G401 (cell line): ENCODE results near the gene PCDHGC3. TPM values are rescaled to one million over a fixed set of nuclear protein-coding genes. Genes with fewer than 3 reads are reported as not detected.

Source experiments
- DNase-seq: peaks from one replicate; pipeline ENCODE4 v3.0.0-alpha.2; 2015; ENCODE audit warnings: low spot score
- in situ Hi-C: cut with HindIII; loops from 2 replicates; pipeline ENCODE4 v1.10.0; 2016; ENCODE audit warnings: low sequenced_read_pairs, mixed read lengths
- total RNA-seq: library from RNA; depleted of rRNA; stranded (reverse); fragments of >200 nt; shearing (Covaris generic); gene quantifications from 2 replicates; pipeline ENCODE4 v1.2.3, GENCODE V29; 2014

PCDHGC3 gene
- total RNA-seq, 1 experiment from 2014 or later = 1.0 TPM

DNA sequence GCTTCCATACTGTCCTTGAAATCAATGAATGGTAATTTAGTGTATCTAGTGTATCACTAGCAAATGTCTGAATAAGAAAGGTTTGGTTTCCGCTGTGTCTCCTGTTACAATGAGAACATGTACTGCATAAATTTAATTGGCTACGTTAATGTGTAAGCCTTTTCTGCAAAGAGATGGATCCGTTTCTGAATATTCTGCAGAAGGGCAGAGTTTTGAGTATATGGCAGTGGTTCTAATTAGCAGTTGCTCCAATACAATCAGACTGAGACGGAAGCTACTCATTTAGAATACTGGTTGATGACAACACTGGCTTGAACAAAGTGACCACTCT lies 8.5 kb downstream of the PCDHGC3 start:
- in situ Hi-C loops = no loop called here
- DNase-seq = no peak

DNA sequence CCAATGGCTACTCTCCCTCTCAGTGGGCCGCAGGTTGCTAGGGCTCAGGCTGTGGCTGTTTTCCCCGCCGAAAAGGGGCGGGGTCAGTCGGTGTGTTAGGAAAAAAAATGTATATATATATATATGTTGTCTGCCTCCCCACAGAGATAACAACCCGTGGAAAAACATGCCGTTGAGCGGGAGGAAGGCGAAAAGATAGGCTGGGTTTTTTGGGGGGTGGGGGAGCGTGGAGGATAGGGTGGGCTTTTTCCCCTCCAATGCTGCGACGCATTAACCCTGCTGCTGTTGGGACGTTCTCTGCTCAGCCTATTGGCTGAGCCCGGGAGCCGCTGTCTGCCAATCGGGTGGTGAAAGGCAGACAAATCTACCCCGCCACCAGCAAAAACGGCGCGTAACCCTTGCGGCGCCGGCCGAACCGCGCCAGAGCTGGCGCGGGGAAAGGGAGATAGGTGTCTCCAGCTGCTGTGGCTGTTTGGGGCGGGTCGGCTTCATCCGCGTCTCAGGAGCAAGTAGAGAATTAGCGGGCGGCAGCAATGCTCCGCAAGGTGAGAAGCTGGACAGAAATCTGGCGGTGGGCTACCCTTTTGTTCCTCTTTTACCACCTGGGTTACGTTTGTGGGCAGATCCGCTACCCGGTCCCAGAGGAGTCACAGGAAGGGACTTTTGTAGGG lies 9.0 kb downstream of the PCDHGC3 start, which contains the start of gene PCDHGC4:
Gene PCDHGC4 (plus strand): TSS at position 390 of the 671 bp plus-strand sequence. CDS start 144 bp downstream, at position 534.
- DNase-seq = peak; percentile 88
- in situ Hi-C loops = no loop called here

DNA sequence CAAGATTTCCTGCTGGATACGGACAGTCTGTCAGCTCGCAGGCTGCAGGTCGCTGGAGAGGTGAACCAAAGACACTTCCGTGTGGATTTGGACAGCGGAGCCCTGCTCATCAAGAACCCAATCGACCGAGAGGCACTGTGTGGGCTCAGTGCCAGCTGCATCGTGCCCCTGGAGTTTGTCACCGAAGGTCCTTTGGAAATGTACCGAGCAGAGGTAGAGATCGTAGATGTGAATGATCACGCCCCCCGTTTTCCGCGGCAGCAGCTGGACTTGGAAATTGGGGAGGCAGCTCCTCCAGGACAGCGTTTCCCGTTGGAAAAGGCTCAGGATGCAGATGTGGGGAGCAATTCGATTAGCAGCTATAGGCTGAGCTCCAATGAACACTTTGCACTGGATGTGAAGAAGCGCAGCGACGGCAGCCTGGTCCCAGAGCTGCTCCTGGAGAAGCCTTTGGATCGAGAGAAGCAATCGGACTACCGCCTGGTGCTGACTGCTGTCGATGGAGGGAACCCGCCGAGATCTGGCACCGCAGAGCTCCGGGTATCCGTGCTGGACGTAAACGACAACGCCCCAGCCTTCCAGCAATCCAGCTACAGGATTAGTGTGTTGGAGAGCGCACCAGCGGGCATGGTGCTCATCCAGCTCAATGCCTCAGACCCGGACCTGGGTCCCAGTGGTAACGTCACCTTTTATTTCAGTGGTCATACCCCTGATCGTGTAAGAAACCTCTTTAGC lies 9.7 kb downstream of the PCDHGC3 start:
- in situ Hi-C loops = no loop called here
- no peak for DNase-seq

DNA sequence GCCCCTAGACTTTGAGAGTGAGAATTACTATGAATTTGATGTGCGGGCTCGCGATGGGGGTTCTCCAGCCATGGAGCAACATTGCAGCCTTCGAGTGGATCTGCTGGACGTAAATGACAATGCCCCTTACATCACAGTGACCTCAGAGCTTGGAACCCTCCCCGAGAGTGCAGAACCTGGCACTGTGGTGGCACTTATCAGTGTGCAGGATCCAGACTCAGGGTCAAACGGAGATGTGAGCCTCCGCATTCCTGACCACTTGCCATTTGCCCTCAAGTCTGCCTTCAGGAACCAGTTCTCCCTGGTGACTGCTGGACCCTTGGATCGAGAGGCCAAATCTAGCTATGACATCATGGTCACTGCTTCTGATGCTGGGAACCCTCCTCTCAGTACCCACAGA lies 10.3 kb downstream of the PCDHGC3 start:
- in situ Hi-C loops = no loop called here
- no peak for DNase-seq

DNA sequence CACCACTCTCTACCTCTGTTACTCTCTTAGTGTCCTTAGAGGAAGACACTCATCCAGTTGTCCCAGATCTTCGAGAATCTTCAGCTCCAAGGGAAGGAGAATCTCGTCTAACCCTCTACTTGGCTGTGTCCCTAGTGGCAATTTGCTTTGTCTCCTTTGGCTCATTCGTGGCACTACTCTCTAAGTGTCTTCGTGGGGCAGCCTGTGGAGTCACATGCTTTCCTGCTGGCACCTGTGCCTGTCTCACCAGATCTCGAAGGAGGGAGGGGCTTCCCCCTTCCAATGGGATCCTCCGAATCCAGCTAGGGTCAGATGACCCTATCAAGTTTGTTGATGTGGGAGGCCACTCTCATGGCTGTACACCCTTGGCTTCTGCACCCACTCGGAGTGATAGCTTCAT lies 11.4 kb downstream of the PCDHGC3 start:
- DNase-seq = no peak
- in situ Hi-C loops = no loop called here

DNA sequence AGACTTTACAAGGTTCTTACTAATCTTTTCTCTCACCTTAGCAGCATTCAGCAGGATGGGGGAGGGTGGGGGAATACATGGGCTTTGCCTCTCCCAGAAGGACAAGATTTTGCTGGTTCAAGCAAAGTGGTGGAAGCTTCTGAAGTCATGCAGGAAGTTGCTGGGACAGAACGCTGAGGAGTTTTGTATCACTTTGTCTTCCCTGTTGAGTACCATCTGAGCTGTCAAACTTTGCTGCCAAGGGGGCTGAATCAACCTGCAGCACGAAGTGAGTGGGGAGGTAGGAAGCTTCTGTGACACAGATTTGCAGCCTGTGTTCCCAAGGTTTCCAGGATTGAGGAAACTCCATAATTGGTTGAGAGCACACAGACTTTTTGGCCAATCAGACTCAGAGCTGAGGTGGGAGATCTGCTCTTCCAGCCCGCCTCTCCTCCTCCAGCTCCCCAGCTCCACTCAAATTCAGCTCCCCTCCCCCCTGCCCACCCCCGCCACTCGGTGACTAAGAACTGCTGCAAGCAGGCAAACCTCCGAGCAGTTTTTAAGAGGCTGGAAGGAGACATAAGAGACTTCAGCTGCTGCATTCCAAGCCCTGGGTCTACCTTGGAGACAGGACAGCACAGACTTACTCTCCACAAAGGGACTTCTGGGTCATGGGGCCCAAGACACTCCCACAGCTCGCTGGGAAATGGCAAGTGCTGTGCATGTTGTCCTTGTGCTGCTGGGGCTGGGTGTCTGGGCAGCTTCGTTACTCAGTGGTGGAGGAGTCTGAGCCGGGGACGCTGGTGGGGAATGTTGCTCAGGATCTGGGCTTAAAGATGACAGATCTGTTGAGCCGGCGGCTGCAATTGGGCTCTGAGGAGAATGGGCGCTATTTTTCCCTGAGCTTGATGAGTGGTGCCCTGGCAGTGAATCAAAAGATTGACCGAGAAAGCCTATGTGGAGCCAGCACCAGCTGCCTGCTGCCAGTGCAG lies 13.1 kb downstream of the PCDHGC3 start, which contains the start of gene PCDHGC5:
Gene PCDHGC5 (plus strand): TSS at position 491 of the 971 bp plus-strand sequence. CDS start 160 bp downstream, at position 651.
- DNase-seq = peak; percentile 75
- in situ Hi-C loops = no loop called here

DNA sequence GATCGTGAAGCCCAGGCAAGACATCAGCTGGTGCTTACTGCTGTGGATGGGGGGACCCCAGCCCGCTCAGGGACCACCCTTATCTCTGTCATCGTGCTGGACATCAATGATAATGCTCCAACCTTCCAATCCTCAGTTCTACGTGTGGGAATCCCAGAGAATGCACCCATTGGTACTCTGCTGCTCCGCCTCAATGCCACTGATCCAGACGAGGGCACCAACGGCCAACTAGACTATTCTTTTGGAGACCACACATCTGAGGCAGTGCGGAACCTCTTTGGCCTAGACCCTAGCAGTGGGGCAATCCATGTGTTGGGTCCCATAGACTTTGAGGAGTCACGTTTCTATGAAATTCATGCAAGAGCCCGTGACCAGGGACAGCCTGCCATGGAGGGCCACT lies 14.1 kb downstream of the PCDHGC3 start:
- no peak for DNase-seq
- in situ Hi-C loops = no loop called here

DNA sequence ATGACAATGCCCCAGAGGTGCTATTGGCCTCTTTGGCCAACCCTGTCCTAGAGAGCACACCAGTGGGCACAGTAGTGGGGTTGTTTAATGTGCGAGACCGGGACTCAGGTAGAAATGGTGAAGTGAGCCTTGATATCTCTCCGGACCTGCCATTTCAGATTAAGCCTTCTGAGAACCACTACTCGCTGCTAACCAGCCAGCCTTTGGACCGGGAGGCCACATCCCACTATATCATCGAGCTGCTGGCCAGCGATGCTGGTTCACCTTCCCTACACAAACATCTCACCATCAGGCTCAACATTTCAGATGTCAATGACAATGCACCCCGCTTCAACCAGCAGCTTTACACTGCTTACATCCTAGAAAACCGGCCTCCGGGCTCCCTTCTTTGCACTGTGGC lies 14.5 kb downstream of the PCDHGC3 start:
- in situ Hi-C loops = no loop called here

DNA sequence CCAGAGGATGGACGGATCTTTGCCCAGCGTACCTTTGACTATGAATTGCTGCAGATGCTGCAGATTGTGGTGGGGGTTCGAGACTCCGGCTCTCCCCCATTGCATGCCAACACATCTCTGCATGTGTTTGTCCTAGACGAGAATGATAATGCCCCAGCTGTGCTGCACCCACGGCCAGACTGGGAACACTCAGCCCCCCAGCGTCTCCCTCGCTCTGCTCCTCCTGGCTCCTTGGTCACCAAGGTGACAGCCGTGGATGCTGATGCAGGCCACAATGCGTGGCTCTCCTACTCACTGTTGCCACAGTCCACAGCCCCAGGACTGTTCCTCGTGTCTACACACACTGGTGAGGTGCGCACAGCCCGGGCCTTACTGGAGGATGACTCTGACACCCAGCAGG lies 15.0 kb downstream of the PCDHGC3 start:
- in situ Hi-C loops = no loop called here
- DNase-seq = no peak

More for the DNA sequence above, 14.5 kb downstream of the PCDHGC3 start:
- no peak for DNase-seq

DNA sequence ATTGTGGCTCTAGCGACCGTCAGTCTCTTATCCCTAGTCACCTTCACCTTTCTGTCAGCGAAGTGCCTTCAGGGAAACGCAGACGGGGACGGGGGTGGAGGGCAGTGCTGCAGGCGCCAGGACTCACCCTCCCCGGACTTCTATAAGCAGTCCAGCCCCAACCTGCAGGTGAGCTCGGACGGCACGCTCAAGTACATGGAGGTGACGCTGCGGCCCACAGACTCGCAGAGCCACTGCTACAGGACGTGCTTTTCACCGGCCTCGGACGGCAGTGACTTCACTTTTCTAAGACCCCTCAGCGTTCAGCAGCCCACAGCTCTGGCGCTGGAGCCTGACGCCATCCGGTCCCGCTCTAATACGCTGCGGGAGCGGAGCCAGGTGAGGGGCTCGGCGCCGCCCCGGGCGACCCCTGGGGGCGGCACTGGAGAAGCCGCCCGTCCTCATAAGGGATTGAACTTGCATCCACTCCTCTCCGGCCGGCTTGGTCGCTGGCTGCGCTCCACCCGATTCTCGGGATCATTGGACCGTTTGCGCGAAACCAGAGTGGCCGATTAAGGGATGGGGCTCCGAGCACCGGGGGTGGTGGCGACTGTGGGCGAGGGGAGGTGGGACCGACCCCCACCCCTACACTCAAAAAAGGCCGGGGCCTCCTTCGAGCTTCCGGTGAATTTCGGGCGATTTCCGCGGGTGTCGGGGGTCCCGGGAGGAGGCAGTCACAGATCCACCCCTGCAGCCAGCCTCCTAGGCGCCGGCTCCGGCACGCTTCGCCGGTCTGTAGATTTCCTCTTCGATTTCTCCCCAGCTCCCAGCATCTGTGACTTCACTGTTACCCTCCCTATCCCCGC lies 15.8 kb downstream of the PCDHGC3 start:
- in situ Hi-C loops = no loop called here

DNA sequence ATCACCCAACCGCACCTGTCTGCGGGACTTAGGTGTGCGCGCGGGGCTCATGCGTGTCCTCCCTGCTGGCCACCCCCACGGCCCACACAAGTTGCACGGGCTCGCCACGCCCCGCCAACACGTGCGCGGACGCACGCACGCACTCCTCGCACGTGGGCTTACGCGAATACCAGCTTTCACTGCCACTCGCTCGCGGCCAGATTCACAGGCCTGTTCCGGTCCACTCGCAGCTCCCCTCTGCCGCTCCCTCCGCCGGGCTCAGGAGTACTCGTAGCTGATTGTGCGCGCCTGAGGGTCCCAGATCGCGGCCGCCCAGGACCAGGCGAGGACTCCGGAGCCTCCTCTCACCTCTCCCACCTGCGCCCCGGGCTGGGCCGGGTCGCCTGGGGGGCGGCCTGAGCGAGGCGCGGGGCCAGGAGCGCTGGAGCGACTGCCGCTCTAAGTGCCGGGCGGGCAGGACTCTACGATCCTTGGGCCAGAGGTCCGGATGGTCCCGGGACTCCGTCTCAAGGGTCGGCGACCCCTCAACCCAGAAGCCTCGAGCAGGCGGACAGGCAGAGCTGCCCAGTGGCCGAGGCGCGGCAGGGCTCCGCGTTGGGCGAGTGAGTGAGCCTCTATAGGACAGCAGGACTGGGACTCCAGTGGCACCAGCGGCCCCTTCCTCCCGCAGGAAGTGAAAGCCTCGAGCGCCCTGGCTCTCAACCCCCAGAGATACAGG lies 16.6 kb downstream of the PCDHGC3 start:
- peak; percentile 11 for DNase-seq
- in situ Hi-C loops = no loop called here

More for the DNA sequence above, 15.8 kb downstream of the PCDHGC3 start:
- peak; percentile 3 for DNase-seq

DNA sequence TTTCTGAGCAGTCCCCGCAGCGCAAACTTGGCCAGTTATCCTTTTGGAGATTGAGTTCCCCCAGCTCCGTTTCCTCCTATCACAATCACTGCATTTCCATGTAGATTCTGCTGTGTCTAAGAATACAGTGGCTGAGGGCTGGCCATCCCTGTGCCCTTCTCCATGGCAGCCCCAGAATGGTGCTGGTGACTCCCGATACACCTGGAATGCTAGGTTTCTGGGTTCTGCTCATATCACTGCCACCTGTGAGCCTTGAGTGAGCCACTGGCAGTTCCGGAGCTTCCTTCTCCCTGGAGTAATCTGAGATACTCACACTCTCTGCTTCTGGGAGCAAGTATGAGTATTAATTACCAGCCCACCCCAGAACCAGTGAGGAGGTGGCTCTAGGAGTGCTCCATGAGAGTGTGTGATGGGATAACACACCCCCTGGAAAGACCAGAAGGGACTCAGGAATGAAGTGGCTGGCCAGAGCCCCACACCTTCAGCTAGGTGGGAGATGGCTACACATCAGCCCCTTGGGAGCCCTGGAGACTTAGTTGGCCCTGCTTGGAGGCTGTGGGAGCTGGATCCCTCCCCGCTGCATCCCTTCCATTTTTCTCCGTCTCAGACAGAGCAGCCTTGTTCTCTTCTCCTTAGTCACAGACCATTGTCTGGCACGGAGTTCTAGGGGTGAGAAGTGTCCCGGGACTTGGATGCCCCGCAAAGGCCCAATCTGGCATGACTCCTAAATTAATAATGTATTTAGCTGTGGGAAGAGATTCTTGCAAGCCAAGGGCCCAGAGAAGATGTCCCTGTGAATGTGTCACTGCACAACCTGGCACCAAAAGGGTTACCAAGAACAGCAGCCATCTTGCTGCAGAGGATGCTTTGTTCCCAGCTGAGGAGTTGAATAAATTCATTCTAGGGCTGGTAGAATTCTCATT lies 18.0 kb downstream of the PCDHGC3 start:
- DNase-seq = peak; percentile 57
- in situ Hi-C loops = no loop called here

DNA sequence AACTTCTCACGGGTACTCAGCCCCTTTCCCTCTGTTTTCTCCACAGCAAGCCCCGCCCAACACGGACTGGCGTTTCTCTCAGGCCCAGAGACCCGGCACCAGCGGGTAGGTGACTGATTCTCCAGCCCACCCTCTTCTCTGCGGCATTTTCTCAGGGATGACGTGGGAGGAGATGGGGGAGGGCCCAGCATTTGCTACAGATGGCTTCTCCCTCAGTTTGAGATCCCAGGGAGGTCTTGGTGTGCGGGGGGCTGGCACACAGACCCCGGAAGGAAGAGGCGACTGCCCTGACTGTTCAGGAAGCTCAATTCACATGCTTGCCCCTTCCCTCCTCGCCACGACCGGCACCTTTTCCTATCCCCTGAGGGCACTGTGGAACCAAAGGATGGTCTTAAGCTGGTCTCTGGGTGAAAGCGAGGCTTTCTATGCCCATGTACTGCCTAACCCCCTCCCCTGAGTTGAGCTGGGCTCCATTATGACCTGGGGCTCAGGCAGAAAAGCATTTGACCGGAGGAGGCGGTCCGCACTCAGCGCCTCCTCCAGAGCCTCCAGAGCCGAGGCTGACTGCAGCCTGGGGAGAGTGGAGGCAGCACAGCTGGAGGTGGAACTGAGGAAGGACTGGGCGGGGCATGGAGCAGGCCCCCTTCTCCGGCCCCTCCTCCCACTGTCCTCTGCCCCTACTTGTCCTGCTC lies 19.1 kb downstream of the PCDHGC3 start:
- no peak for DNase-seq
- in situ Hi-C loops = no loop called here

DNA sequence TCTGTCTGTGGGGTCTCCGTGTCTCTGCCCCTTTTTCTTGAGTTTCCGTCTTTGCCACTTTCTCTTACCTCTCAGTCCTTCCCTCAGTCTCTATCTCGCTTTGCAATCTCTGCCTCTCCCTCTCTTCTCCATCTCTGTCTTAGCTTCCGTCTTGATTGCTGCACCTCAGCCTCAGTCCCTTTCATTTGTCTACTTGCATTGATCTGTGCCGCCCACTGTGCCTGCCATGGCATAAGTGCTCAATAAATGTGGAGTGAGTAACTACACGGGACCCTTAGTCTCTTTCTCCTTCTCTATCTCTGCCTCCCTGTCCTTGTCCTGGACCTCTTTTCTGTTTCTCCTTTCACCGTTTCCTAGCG lies 19.7 kb downstream of the PCDHGC3 start:
- no peak for DNase-seq
- in situ Hi-C loops = no loop called here

DNA sequence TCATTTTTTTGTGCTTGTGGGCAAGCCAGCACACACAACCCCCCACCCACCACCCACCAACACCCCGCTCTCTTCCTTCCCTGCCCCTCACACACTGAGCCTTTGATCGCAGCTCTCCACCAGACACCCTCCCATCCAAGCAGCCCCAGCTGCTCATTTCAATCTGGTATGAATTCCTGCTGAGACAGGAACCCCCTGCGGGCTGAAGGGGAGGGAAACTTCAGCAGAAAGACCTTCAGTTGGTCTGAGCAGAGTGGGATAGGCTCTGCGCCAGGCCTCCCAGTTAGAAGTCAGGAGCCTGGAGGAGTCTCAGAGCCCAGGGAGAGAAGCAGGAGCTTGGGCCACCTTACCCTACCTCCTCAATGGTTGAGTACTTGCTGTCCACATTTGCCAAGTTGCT lies 20.3 kb downstream of the PCDHGC3 start:
- no peak for DNase-seq
- in situ Hi-C loops = no loop called here

DNA sequence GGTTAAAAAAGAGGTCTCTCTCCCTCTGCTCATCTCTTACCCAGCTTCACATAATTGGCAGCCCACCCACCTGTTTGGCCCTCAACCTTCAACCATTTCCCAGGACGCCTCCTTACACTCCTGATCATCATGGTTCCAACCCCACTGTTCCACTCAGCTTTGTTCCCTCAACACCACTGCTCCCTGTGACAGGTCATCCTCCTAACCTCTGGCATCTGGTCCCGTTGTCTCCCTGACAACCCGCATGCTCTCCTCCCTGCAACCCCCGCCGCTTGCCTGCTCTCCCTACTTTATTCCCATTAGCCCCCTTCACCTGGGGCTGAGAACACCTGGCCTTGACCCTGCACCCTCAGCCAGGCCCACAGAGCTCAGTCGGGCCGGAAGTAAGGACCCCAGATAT lies 26.0 kb downstream of the PCDHGC3 start:
- in situ Hi-C loops = no loop called here
- DNase-seq = no peak

DNA sequence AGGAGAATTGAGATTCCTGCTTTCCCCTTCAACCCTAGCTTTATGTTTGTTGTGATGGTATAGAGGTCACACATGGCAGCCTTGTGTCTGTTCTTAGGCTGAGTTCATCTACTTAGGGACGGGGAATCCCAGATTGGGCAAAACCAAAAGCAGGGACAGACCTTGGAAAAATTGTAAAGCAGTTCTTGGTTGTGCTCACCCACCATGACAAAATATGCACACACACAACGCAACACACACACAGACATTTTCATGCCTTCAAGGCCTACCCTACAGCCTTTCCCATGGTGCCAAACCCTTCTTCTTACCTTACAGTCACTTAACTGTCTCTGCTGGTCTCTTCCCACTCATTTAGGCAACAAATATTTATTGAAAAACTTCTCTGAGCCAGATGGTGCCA lies 27.9 kb downstream of the PCDHGC3 start:
- DNase-seq = no peak
- in situ Hi-C loops = no loop called here
